SKM-1 treated with dmso at 0.1 percent for 144 hours (cell line): ENCODE results near the gene NUMB.

ENCODE experiments used
- DNase-seq: peaks from one replicate; lab custom pipeline; 2025; ENCODE audit not compliant: unreplicated experiment; lab: John Stamatoyannopoulos, UW

Gene NUMB

DNA sequence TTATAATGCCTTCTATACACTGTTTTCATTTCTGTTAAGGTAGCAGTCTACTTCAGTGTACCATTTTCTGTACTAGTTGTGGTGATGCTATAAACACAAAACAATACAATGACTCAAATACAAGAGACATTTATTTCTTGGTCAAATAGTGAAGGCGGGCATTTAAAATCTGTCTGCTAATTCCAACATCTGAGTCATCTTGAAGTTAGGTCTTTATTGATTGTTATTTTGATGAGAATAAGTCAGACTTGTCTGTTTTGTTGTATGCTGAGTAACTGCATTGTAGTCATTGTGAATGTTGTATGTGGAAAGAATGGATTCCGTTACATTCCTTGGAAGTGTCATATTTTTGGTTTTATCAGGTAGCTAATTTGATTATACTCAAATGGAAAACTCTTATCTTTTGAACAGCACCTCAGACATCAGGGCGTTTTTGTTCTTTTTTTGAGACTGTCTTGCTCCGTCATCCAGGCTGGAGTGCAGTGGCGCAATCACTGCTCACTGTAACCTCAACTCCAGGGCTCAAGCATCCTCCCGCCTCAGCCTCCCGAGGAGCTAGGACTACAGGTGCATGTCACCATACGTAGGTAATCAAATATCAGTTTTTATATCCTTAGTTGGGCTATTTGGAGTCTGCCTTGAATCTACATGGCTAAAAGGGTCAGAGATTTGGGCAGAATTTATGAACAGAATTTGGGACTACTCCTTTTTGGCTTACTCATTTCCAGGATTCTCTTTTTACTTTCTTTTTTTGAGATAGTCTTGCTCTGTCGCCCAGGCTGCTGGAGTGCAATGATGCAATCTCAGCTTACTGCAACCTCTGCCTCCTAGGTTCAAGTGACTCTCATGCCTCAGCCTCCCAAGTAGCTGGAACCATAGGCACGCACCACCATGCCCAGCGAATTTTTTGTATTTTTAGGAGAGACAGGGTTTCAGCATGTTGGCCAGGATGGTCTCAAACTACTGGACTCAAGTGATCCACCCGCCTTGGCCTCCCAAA, 164.3 kb downstream of the NUMB start:
- DNase-seq, result no peak

DNA sequence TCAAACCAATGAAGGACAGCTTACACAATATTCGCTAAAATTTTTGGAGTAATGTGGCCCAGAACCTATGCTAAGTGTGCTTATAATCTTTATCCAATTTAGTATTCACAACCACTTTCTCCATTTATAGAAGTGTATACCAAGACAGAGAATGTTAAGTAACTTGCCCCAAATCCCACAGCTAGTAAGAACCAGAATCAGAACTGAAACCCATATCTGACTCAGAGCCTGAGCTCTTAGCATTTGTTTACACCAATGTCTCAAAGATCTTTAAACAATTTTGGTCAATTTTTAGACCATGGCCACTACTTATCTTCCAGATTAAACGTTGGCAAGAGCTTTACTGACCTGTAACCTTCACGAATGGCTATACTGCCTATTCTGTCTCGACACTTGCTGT, 168.1 kb downstream of the NUMB start:
- DNase-seq, result no peak

DNA sequence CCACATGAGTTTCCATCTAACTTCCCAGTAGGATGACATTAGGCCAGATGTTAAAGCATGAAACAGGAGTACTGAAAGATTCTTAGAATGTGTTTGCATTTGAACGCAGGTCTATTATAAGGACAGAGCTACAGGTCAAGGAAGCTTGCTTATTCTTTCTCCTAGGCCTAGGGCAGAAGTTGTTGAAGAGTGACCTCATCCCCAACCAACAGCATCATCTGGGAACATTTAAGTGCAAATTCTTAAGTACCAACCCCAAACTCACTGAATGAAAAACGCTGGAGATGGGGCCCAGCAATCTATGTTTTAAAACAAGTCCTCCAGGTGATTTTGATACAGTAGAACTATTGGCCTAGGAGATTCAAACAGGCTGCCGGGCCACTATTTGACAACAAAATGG, 168.6 kb downstream of the NUMB start:
- no peak for DNase-seq

DNA sequence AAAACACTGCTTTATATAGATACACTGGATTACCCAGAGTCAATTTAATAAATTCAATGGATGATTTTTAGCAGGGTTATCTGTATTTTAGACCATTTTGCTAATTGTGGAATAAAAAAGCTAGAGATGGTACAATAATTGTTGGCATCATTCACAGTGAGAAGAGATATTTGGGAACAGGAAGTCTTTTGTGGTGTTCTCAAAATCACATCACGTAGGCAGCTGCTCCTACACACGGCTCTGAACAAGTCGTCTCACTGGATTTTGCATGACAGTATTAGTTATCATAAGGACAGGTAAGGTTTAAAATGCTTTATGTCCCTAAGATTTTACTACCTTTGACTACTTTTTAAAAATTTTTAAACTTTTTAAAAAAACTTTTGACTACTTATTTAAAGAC, 169.0 kb downstream of the NUMB start:
- no peak for DNase-seq

DNA sequence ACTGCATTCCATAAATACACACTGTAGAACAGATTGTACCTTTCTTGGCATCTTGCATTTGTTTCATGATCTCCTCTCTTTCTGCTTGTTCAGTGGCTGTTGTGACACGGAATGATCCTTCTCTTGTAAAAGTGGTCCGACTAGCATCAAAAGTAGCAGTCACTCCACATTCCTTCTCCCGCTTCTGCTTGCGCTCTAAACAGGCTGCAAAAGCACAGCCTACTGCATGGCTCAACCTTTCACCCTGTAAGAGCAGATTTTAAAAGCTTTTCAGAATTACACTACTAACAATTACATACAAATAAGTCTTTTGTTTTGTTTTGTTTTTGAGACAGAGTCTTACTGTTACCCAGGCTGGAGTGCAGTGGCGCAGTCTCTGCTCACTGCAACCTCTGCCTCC, 171.3 kb downstream of the NUMB start:
- no peak for DNase-seq

DNA sequence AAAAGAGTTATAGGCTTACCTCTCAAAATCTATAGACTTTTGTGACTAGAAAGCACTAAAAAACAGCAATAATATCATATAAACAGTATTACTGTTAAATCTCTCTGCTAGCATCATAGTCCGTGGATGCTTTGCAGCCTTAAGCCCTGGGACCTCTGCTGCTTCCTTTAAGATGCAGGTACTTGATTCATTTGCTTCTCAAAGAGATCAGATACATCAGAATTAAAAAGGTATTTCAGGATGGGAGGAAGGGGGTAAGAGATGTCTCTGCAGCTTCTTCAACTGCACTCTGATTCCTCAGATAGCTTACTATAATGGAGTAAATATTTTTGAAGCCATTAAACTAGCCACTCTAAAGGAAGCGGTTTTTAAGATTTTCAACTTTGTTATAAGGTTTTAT, 171.7 kb downstream of the NUMB start:
- no peak for DNase-seq

DNA sequence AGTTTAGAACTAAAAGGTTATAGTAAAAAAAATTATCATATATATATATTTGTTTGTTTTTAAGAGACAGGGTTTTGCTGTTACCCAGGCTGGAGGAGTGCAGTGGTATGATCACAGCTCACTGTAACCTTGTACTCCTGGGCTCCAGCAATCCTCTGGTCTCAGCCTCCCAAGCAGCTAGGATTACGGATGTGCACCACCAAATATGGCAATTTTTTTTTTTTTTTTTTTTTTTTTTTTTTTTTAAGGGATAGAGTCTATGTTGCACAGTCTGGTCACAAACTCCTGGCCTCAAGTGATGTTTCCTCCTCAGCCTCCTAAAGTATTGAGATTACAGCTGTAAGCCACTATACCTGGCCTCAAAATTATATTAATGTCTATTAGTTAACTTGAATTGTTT, 172.4 kb downstream of the NUMB start:
- no peak for DNase-seq

DNA sequence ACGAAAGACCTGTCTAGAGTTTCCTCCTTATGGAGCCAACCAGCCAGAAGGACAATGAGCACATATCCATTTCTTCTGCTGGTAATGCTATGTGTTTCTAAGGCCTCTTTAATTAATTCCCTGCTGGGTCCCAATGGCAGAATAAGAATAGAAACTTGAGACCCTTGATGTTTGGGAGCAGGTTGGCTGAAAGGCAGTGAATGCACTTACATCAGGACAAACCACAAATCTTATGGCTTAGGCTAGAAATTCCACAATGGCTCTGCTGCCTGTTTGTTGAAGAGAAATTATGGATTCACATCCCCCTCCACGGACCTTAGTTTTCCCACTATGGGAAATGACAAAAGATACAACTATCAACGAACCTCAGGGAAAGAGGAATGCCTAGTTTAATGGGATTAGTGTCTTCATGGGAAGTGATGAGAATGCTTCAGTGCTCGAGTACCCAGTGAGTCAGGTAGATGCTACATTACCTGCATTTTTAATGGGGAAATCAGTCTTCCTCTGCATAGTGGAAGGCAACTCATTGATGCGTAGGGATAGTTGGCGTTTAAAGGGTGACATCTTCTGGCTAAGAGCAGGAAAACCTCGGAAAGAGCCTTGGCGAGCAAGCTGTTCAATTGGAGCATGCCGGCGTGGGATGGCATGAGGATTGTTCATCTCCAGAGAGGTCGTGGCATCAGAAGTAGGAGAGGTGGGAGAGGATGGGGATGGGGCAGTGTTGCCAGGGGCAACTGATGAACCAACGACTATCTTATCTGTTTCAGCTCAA, 174.6 kb downstream of the NUMB start:
- no peak for DNase-seq

DNA sequence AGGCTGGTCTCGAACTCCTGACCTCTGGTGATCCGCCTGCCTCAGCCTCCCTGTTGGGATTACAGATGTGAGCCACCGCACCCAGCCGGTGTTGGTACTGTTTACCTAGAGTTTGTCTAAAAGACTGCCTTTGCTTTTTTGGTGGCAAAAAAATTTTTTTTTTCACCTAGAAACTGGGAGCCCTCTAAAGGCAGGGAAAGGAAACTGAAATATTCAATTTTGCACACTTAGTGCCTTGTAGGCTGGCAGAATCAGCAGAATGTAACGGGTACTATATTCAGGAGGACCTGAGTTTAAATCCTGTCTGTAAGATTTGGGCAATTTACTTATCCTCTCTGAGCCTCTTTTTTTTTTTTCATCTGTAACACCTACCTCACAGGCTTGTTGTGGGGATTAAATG, 177.4 kb downstream of the NUMB start:
- DNase-seq, result no peak

DNA sequence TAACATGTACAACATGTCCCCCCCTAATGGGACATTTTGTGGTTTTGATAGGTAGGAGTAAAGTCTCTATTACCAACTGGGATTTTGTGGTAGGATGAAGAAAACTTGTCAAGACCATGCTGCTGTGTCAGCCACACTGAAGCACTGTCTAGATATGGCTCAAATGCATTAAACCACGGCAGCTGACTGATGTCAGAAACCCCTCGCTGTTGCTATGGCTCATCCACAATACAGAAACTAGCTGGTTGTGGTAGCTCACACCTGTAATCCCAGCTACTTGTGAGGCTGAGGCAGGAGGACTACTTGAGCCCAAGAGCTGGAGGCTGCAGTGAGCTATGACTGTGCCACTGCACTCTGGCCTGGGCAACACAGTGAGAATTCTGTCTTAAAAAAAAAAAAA, 181.0 kb downstream of the NUMB start:
- DNase-seq, result no peak

DNA sequence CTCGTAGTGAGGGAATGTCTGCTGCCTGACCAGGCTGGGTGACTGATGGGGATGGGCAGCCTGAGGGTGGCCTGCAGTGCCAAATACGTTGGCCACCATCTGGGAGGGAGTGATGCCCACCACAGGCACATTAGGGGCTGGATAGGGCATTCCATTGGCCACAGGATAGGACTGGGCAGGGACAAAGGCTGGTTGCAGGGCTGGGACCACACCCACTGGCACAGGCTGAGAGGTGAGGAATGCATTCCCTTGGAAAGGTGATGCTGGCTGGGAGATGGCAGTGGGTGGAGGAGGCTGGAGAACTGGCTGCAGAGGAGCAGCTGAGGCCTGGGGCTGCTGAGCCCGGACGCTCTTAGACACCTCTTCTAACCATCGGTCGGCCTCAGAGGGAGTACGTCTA, 181.5 kb downstream of the NUMB start:
- DNase-seq, result no peak

DNA sequence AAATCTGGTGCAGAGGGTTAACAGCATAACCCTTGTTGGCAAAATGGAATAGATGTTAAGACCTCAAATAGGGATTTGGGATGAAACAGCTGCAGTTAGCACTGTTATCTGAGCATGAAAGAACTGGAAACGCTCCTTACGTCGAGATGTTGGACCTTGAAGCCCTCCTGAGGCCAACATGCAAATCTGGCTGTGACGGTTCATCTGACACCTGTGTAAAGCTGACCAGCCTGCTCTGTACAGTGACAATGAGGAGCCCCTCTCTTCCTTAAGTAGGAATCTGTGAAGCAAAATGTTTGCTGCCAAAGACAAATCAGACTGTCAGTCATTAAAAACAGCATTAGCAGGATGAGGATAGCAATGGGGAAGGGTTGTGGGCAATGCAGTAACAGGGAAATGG, 184.5 kb downstream of the NUMB start:
- no peak for DNase-seq

DNA sequence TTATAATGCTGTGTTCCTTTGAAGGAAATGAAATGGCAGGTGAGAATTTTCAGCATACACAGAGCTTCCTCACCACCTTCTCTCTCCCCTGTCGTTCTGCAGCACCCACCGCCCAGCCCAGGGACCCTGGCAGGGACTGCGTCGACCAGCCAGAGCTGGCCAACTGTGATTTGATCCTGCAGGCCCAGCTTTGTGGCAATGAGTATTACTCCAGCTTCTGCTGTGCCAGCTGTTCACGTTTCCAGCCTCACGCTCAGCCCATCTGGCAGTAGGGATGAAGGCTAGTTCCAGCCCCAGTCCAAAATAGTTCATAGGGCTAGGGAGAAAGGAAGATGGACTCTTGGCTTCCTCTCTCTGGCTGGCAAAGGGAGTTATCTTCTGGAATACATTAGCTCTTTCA, 186.0 kb downstream of the NUMB start:
- DNase-seq, result no peak

DNA sequence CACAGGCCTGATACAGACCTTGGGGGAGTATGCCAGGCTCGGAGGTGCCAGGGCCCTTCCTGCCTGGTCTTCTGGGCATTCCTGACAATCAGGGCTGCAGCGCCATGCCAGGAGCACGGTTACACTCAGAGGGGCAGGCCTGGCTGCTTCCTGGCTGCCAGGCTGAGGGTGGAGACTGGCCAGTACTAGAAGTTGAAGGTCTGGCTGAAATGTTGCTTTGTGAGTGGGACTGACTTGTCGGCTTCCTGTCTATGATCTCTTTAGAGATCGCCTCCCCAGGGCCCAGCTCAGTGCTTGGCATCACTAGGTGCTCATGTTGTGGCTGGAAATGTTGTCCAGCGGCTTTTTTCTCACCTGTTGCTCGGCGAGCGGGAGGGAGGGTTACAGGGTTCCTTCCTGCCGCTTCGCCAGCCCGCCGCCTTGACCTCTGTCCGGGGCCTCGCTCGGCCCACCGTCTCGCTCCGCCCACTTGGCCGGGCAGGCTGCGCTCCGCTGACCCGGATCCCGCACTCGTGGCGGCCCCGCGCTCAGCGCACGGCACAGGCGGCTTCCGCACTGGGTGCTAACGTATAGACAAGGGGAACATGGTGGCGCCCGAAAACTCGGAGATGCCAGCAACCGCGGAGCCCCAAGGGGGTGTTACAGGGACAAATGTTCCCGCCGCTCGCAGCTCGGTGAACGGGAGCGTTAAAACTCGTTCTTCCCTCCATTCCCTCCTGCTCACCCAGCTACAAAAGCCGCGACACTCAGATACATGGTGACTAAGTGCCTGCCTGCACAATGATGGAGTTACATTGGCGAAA, 188.4 kb downstream of the NUMB start:
- DNase-seq, result no peak

DNA sequence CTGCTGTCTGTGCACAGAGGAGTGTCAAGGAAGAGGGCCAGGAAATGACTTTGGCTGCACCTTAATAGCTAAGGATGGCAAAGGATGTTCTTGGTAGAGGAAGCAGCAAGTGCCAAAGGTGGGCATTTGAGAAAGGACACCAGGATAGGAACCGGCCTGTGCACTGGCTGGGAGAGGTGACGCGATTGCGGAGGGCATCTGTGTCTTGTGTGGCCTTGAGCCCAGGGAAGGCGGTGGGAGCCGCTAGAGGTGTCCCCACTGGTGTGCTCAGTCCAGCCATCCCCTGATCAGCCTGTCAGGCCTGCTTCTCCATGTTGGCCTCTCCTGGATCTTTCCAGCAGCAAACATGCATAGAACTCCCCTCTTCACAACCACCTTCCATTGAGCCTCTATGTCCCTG, 190.9 kb downstream of the NUMB start:
- no peak for DNase-seq

DNA sequence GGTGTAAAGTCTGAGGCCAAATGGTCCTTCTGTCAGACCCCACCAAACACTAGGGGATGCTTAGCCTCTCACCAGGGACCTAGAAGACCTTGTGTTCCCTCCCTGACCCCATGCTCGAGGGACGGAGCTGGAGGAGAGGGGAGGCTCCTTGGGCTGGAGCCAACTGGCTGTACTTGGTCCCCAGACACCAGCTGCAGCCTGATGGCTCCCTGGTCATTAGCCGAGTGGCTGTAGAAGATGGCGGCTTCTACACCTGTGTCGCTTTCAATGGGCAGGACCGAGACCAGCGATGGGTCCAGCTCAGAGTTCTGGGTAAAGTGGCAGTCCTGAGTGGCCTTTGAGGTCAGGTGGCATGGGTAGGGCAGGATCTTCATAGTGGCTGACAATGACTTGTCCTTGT, 192.0 kb downstream of the NUMB start:
- DNase-seq, result no peak

DNA sequence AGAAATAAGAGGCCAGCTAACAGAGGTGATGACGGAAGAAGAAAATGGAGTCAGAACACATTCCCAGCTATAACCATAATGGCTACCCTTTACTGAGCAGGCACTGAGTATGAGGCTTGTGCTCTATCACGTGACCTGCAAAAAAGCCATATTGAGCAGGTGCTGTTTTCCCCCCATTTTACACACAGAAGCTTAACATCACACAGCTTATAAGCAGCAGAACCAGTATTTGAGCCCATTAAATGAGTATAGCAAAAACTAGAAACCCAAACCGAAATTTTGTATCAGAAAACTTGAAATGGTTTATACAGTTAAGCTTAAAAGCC, 192.7 kb downstream of the NUMB start:
- no peak for DNase-seq

DNA sequence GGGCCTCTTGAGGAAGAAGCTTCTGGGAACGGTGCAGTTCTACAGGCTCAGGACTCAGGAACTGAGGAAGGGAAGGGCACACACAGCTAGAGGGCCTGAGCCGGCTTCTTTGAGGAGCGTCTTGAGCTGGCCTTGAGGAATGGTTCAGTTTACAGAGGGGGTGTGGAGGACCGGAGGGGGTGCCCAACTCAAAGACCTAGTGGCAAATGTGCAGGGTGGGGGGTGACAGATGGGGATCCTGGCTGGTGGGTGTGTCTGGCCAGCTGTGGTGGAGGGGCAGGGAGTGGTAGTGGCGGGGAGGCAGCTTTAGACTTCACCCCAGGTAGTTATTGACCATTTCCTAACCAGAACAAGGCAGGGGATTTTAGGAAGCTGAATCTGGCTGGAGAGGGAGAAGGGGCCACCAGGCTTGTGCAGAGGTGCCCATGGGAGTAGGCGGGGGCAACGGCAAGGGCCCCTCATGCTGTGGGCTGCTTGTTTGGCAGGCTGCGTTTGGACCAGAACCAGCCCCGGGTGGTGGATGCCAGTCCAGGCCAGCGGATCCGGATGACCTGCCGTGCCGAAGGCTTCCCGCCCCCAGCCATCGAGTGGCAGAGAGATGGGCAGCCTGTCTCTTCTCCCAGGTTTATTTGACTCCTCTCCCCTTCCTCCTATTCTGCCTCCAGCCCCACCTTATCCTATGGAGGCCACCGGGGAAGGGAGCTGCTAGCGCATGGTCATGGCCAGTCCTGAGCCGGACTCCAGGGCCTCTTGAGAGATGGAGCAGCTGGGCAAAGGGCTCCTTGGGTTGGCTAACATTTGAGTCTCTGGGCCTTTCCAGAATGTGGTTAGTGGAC, 193.2 kb downstream of the NUMB start:
- no peak for DNase-seq

DNA sequence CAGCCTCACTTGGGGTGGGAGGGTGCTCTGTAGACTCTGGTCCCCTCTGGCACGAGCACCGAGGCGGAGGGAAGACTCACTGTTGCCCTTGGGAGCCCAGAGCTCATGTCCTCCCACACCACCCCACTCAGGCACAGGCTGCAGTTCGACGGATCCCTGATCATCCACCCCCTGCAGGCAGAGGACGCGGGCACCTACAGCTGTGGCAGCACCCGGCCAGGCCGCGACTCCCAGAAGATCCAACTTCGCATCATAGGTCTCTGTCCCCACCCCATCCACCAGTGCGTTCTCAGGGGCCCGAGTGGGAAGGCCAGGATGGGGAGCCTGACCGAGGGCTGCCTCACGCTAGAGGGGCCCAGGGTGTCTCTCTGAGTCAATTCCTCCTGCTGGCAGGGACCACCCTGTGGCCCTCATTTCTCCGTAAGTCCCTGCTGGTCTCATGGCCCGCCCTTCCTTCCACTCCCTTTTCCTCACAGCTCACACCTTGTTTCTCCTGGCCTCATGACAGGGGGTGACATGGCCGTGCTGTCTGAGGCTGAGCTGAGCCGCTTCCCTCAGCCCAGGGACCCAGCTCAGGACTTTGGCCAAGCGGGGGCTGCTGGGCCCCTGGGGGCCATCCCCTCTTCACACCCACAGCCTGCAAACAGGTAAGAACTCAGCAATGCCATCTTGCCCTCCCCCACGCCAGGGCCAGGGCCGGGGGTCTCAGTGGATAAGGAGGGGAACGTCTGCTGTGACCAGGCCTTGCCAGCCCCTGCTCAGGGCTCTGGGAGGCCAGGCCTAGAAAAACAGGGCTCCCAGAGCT, 194.1 kb downstream of the NUMB start:
- DNase-seq, result no peak

DNA sequence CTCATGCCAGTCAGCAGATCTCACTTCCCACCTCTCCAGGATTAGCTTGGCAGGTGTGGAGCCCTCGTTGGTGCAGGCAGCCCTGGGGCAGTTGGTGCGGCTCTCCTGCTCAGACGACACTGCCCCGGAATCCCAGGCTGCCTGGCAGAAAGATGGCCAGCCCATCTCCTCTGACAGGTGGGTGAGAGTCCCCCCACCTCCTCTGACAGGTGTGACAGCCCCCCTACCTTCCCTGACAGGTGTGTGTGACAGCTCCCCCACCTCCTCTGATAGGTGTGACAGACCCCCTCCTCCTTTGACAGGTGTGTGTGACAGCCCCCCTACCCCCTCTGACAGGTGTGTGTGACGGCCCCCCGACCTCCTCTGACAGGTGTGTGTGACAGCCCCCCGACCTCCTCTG, 194.7 kb downstream of the NUMB start:
- no peak for DNase-seq
